ENCODE results near the gene CCDC50.

DNA sequence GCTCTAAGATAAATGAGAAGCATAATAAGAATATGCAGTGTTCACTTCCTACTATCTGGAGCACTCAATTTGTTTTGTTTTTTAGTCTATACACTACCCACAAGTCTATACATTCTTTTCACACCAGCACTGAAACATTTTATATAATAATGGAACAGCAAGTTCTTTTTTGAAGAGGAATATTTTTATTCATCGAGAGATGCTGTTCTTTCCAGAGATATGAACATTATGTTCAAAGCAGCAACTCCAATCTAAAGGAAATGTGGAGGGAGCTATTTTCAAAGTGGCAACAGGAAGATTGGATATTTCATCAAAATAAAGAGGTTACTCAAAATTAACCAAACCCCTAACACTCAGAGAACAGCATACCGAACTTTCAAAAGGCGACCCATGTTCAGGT, 115.4 kb downstream of the CCDC50 start:
- TF ChIP-seq POLR2A (IDR thresholded peaks at IDR 0.05; ENCODE audit: low read depth, low read length) (no peak), POLR2AphosphoS5 (IDR thresholded peaks at IDR 0.05; ENCODE audit: low read length) (no peak), MYC (IDR thresholded peaks at IDR 0.05; ENCODE audit: insufficient read depth, insufficient read length, insufficient replicate concordance, low read length, severe bottlenecking) (no peak), ESRRA (IDR thresholded peaks at IDR 0.05; ENCODE audit: low read length) (no peak), RCOR1 (conservative IDR thresholded peaks at IDR 0.05; ENCODE audit: low read depth, low read length) (no peak), CBX5 (IDR thresholded peaks at IDR 0.05; ENCODE audit: low read depth) (no peak), EZH2 (IDR thresholded peaks at IDR 0.05; ENCODE audit: borderline replicate concordance, control insufficient read depth, low read depth, low read length) (no peak), RUNX3 (IDR thresholded peaks at IDR 0.05; ENCODE audit: low read length) (no peak)
- TF ChIP-seq, protein P1, sequence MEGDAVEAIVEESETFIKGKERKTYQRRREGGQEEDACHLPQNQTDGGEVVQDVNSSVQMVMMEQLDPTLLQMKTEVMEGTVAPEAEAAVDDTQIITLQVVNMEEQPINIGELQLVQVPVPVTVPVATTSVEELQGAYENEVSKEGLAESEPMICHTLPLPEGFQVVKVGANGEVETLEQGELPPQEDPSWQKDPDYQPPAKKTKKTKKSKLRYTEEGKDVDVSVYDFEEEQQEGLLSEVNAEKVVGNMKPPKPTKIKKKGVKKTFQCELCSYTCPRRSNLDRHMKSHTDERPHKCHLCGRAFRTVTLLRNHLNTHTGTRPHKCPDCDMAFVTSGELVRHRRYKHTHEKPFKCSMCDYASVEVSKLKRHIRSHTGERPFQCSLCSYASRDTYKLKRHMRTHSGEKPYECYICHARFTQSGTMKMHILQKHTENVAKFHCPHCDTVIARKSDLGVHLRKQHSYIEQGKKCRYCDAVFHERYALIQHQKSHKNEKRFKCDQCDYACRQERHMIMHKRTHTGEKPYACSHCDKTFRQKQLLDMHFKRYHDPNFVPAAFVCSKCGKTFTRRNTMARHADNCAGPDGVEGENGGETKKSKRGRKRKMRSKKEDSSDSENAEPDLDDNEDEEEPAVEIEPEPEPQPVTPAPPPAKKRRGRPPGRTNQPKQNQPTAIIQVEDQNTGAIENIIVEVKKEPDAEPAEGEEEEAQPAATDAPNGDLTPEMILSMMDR (IDR thresholded peaks at IDR 0.05 in 2 of 3, conservative IDR thresholded peaks at IDR 0.05 in 1 of 3; ENCODE audit: control insufficient read depth in 2 of 3, extremely low read depth in 1 of 3, insufficient read depth in 1 of 3, low read depth in 3 of 3, low read length in 3 of 3): no peak
- TF ChIP-seq, protein P2, sequence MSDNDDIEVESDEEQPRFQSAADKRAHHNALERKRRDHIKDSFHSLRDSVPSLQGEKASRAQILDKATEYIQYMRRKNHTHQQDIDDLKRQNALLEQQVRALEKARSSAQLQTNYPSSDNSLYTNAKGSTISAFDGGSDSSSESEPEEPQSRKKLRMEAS (IDR thresholded peaks at IDR 0.05; ENCODE audit: low read depth, low read length): no peak

All from GM12878 (cell line).